MM.1S (cell line): ENCODE results near the gene UTS2B.

Experiments
- DNase-seq: peaks from one replicate; pipeline ENCODE4 v3.0.0-alpha.2; 2015
- H2AFZ ChIP-seq: fragments of 300-600 bp; sonication (generic); 2 replicates; pipeline ENCODE4 v1.6.0; 2016; ENCODE audit warnings: antibody characterized with exemption, low read length
- H3F3A ChIP-seq: fragments of 300-600 bp; sonication (generic); 2 replicates; pipeline ENCODE4 v1.6.1; 2016; ENCODE audit warnings: mild to moderate bottlenecking, antibody characterized with exemption, low read length, moderate library complexity, mixed read lengths; ENCODE audit not compliant: insufficient read depth
- H3K27ac ChIP-seq: fragments of 300-600 bp; sonication (generic); 2 replicates; pipeline ENCODE4 v1.5.1; 2016; ENCODE audit warnings: mild to moderate bottlenecking, low read length
- H3K27me3 ChIP-seq: fragments of 300-600 bp; sonication (generic); replicated peaks from 2 replicates; pipeline ENCODE4 v1.6.0; 2016; ENCODE audit warnings: low read length; ENCODE audit not compliant: insufficient read depth
- H3K36me3 ChIP-seq: fragments of 300-600 bp; sonication (generic); replicated peaks from 2 replicates; pipeline ENCODE4 v1.6.1; 2016; ENCODE audit warnings: mild to moderate bottlenecking, low read length, mixed read lengths; ENCODE audit not compliant: insufficient read depth
- H3K4me1 ChIP-seq: fragments of 300-600 bp; sonication (generic); 2 replicates; pipeline ENCODE4 v1.6.1; 2016; ENCODE audit warnings: low read length, mixed read lengths
- H3K4me2 ChIP-seq: fragments of 300-600 bp; sonication (generic); 2 replicates; pipeline ENCODE4 v1.6.0; 2016; ENCODE audit warnings: low read depth, low read length
- H3K4me3 ChIP-seq: fragments of 300-600 bp; sonication (generic); 2 replicates; pipeline ENCODE4 v1.5.1; 2016; ENCODE audit warnings: low read length, mixed read lengths
- H3K79me2 ChIP-seq: fragments of 300-600 bp; sonication (generic); 2 replicates; pipeline ENCODE4 v1.6.1; 2016; ENCODE audit warnings: mixed run types, low read length, mixed read lengths
- H3K9ac ChIP-seq: fragments of 300-600 bp; sonication (generic); 2 replicates; pipeline ENCODE4 v1.6.1; 2016; ENCODE audit warnings: low read length, mixed read lengths
- H3K9me2 ChIP-seq: fragments of 300-600 bp; sonication (generic); replicated peaks from 2 replicates; pipeline ENCODE4 v1.6.1; 2016; ENCODE audit warnings: mild to moderate bottlenecking, low read length, mixed read lengths; ENCODE audit not compliant: insufficient read depth
- H3K9me3 ChIP-seq: fragments of 300-600 bp; sonication (generic); replicated peaks from 2 replicates; pipeline ENCODE4 v1.6.1; 2016; ENCODE audit warnings: mild to moderate bottlenecking, low read length, mixed read lengths; ENCODE audit not compliant: insufficient read depth
- H4K20me1 ChIP-seq: fragments of 300-600 bp; sonication (generic); 2 replicates; pipeline ENCODE4 v1.6.1; 2016; ENCODE audit warnings: mild to moderate bottlenecking, low read length, moderate library complexity, mixed read lengths; ENCODE audit not compliant: insufficient read depth
- EZH2 ChIP-seq: fragments of 300-600 bp; sonication (generic); optimal IDR thresholded peaks from 2 replicates; pipeline ENCODE3; 2017; ENCODE audit warnings: low read depth, mild to moderate bottlenecking, antibody characterized with exemption, low read length, mixed read lengths
- EZH2phosphoT487 ChIP-seq: fragments of 300-600 bp; sonication (generic); IDR thresholded peaks from 2 replicates; pipeline ENCODE4 v1.6.1; 2018; ENCODE audit warnings: antibody characterized with exemption, low read length
- TF ChIP-seq, protein P1 (sequence below): fragments of 300-600 bp; sonication (generic); IDR thresholded peaks from 2 replicates; pipeline ENCODE4 v1.5.1; 2016; ENCODE audit warnings: antibody characterized with exemption, low read length, mixed read lengths

Gene UTS2B

DNA sequence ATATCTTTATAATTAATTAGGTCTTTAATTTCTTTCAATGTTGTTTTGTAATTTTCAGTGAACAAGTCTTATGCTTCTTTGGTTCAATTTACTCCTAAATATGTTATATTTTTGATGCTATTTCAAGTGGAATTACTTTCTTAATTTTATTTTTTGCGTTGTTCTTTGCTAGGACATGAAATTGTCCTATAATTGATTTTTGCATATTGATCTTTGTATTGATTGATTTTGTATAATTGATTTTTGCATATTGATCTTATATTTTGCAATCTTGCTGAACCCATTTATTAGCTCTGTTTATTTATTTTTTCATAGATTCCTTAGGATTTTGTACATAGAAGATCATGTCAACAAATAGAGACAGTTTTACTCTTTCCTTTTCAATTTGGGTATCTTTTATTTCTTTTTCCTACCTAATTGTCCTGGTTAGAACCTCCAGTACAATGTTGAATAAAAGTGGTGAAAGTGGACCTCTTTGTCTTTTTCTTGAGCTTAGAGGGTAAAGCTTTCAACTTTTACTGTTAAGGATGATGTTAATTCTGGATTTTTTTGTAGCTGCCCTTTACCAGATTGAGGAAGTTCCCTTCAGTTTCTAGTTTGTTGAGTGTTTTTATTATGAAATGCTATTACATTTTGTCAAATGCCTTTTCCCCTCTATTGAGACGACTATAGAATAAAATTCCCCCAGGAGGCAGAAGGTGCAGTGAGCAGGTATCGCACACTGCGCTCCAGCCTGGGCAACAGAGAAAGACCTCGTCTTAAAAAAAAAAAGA, 37.9 kb downstream of the UTS2B start:
- Histone ChIP-seq H3K27ac (no peak overlapping the region), H3K9ac (no peak overlapping the region), H3K9me2 (no peaks in the 10 kb centered on the region), H3K9me3 (no peaks in the 10 kb centered on the region), H3K27me3 (no peaks in the 10 kb centered on the region), H3K36me3 (no peaks in the 10 kb centered on the region), H3F3A (peaks cover 38% of the 10 kb centered on the region), H3K4me1 (peaks cover 30% of the 10 kb centered on the region), H4K20me1 (no peaks in the 10 kb centered on the region), H3K4me3 (no peak overlapping the region), H3K4me2 (no peak overlapping the region), H2AFZ (no peak overlapping the region), H3K79me2 (no peaks in the 10 kb centered on the region)
- TF ChIP-seq, protein P1, sequence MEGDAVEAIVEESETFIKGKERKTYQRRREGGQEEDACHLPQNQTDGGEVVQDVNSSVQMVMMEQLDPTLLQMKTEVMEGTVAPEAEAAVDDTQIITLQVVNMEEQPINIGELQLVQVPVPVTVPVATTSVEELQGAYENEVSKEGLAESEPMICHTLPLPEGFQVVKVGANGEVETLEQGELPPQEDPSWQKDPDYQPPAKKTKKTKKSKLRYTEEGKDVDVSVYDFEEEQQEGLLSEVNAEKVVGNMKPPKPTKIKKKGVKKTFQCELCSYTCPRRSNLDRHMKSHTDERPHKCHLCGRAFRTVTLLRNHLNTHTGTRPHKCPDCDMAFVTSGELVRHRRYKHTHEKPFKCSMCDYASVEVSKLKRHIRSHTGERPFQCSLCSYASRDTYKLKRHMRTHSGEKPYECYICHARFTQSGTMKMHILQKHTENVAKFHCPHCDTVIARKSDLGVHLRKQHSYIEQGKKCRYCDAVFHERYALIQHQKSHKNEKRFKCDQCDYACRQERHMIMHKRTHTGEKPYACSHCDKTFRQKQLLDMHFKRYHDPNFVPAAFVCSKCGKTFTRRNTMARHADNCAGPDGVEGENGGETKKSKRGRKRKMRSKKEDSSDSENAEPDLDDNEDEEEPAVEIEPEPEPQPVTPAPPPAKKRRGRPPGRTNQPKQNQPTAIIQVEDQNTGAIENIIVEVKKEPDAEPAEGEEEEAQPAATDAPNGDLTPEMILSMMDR = no peak
- TF ChIP-seq EZH2phosphoT487 (no peak), EZH2 (no peak)
- no peak for DNase-seq

DNA sequence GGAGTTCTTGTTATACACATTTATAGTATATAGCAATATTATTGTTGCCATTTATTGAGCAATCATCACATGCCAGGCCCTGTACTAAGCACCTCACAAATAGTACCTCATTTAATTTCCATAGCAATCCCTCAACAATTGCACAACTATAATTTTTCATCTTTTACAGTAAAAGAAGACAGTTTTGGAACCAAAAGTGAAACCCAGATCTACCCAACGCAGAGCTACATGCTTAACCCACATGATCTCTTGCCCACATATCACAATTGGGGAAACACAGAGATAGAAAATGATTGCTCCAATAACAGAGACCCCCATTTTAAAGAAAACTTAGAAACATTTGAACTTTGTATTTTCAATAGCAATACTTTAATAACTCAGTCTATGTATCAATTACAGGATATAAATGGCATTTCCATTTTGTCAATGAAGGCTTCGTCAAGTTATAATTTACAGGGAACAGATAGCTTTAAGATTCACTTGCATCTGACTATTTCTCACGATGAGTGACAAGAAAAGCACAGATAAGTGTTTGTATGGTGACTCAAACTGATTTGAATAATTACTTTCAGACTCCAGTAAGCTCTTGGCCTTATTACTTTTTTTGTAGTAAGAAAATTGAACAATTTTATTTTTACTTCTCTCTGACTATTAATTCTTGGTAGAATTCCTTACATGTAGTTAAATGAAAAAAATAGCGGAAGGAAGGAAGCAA, 39.9 kb downstream of the UTS2B start:
- Histone ChIP-seq H3K9ac (peak overlapping the region; percentile 14; the same call in 1 of the 2 replicates), H3K36me3 (no peaks in the 10 kb centered on the region), H3K27me3 (no peaks in the 10 kb centered on the region), H4K20me1 (no peaks in the 10 kb centered on the region), H3K4me2 (peak overlapping the region; percentile 58), H3K4me3 (peak overlapping the region; percentile 41), H3F3A (peaks cover 24% of the 10 kb centered on the region), H3K9me2 (no peaks in the 10 kb centered on the region), H3K9me3 (no peaks in the 10 kb centered on the region), H3K4me1 (peaks cover 11% of the 10 kb centered on the region), H2AFZ (peak overlapping the region; percentile 25), H3K79me2 (no peaks in the 10 kb centered on the region), H3K27ac (peak overlapping the region; percentile 51; the same call in 1 of the 2 replicates)
- TF ChIP-seq EZH2 = no peak
- TF ChIP-seq, protein P1 = no peak
- no peak for TF ChIP-seq EZH2phosphoT487
- peak; percentile 67 for DNase-seq

DNA sequence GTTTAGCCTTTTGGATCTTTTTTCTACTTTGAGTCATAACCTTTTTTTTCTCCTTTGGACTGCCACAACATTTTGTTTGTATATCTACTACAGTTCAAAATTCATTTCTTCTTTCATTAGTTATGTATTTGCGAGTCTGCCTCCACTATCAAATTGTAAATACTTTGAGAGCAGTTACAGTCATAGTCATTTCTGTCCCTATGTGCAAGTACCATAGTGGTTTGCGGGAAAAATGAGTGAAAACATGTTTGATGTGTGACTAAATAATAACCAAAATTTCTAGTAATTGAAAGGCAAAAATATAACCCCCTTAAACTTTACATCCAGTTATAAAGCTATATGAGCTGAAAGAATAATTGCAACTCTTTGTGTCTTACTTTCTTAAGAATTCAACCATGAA, 46.9 kb downstream of the UTS2B start:
- H3K4me3 ChIP-seq = no peak overlapping the region
- no peaks in the 10 kb centered on the region for H3K27me3 ChIP-seq
- H3K9ac ChIP-seq = no peak overlapping the region
- no peaks in the 10 kb centered on the region for H4K20me1 ChIP-seq
- no peaks in the 10 kb centered on the region for H3K9me3 ChIP-seq
- DNase-seq = no peak
- H3K4me1 ChIP-seq = no peaks in the 10 kb centered on the region
- no peak for TF ChIP-seq EZH2
- TF ChIP-seq EZH2phosphoT487 = no peak
- TF ChIP-seq, protein P1 = no peak
- no peaks in the 10 kb centered on the region for H3K79me2 ChIP-seq
- H3F3A ChIP-seq = no peaks in the 10 kb centered on the region
- H3K36me3 ChIP-seq = no peaks in the 10 kb centered on the region
- H3K27ac ChIP-seq = no peak overlapping the region
- no peak overlapping the region for H3K4me2 ChIP-seq
- no peak overlapping the region for H2AFZ ChIP-seq
- H3K9me2 ChIP-seq = no peaks in the 10 kb centered on the region
